HepG2 (cell line): ENCODE measurements around the gene CHID1. TPM values are rescaled to one million over a fixed set of nuclear protein-coding genes. Genes with fewer than 3 reads are reported as not detected.
A peak's percentile ranks its signal among the peaks of the same experiment; 100 is the strongest.

ENCODE experiments used
- ARHGAP35 ChIP-seq: sonication (generic); formaldehyde crosslinking; IDR thresholded peaks from 2 replicates; pipeline ENCODE4 v1.9.0; 2022; ENCODE audit warnings: mild to moderate bottlenecking, inconsistent platforms, moderate library complexity, missing genetic modification reagents, borderline replicate concordance
- ARID2 ChIP-seq: sonication (generic); formaldehyde crosslinking; IDR thresholded peaks from 2 replicates; pipeline ENCODE4 v1.8.1; 2022; ENCODE audit warnings: mild to moderate bottlenecking, missing genetic modification reagents, borderline replicate concordance
- ATF1 ChIP-seq: IDR thresholded peaks from 2 replicates; pipeline ENCODE4 v1.6.1; 2016; ENCODE audit warnings: mild to moderate bottlenecking, control low read depth
- GATAD1 ChIP-seq: IDR thresholded peaks from 2 replicates; pipeline ENCODE4 v1.6.1; 2016; ENCODE audit warnings: missing genetic modification reagents, missing compliant biosample characterization
- HMGA1 ChIP-seq: sonication (generic); formaldehyde crosslinking; conservative IDR thresholded peaks from 2 replicates; pipeline ENCODE4 v1.4.0; 2020; ENCODE audit warnings: missing genetic modification reagents
- ISX ChIP-seq: sonication (generic); formaldehyde crosslinking; conservative IDR thresholded peaks from 2 replicates; pipeline ENCODE4 v1.5.0; 2020; ENCODE audit warnings: missing genetic modification reagents
- MEIS1 ChIP-seq: sonication (generic); formaldehyde crosslinking; IDR thresholded peaks from 2 replicates; pipeline ENCODE4 v1.9.0; 2021; ENCODE audit warnings: mild to moderate bottlenecking, missing genetic modification reagents, moderate library complexity, borderline replicate concordance
- NCOR1 ChIP-seq: fragments of 200-600 bp; sonication (generic); IDR thresholded peaks from 2 replicates; pipeline ENCODE4 v1.7.0; 2017; ENCODE audit warnings: antibody characterized with exemption, low read length, borderline replicate concordance
- NRL ChIP-seq: sonication (generic); formaldehyde crosslinking; IDR thresholded peaks from 2 replicates; pipeline ENCODE4 v1.5.0; 2020; ENCODE audit warnings: missing genetic modification reagents, mild to moderate bottlenecking, moderate library complexity, borderline replicate concordance
- RAD51 ChIP-seq: fragments of 450-650 bp; IDR thresholded peaks from 2 replicates; pipeline ENCODE4 v1.6.1; 2016; ENCODE audit warnings: borderline replicate concordance
- SMAD3 ChIP-seq: sonication (generic); formaldehyde crosslinking; IDR thresholded peaks from 2 replicates; pipeline ENCODE4 v1.4.0; 2020; ENCODE audit warnings: missing genetic modification reagents
- ZFX ChIP-seq: sonication (generic); formaldehyde crosslinking; IDR thresholded peaks from 2 replicates; pipeline ENCODE4 v1.4.0; 2020; ENCODE audit warnings: mild to moderate bottlenecking, low read depth, missing genetic modification reagents, moderate library complexity
- ZNF20 ChIP-seq: sonication (generic); formaldehyde crosslinking; IDR thresholded peaks from 2 replicates; pipeline ENCODE4 v1.4.0; 2020; ENCODE audit warnings: mild to moderate bottlenecking, moderate library complexity, missing genetic modification reagents
- ZNF24 ChIP-seq: fragments of 450-650 bp; IDR thresholded peaks from 2 replicates; pipeline ENCODE4 v1.6.1; 2017; ENCODE audit warnings: antibody characterized with exemption, mild to moderate bottlenecking
- ZNF331 ChIP-seq: sonication (generic); formaldehyde crosslinking; IDR thresholded peaks from 2 replicates; pipeline ENCODE4 v1.4.0; 2020; ENCODE audit warnings: missing genetic modification reagents
- ZNF674 ChIP-seq: sonication (generic); formaldehyde crosslinking; IDR thresholded peaks from 2 replicates; pipeline ENCODE4 v1.5.0; 2020; ENCODE audit warnings: low read depth, mild to moderate bottlenecking, missing genetic modification reagents
- polyA plus RNA-seq, 8 experiments: library from polyadenylated mRNA; depleted of rRNA in 3 of 8; stranded (reverse) in 7 of 8; unstranded in 1 of 8; fragments of >200 nt; fragmentation: Illumina TruSeq in 4 of 8; extraction: Trizol in 4 of 8; gene quantifications; 2 replicates each; pipeline versions ENCODE4 v1.2.1 to v1.2.3, GENCODE V29; 2011 to 2016; ENCODE audit warnings: low read depth in 4 of 8, missing spikeins in 1 of 8, mixed read lengths in 1 of 8; ENCODE audit not compliant: insufficient read depth in 1 of 8
- total RNA-seq, 5 experiments: library from RNA; depleted of rRNA; stranded (reverse); fragments of >200 nt; fragmentation: Illumina TruSeq; extraction: Trizol; gene quantifications; 2 replicates each; pipeline ENCODE4 v1.2.3, GENCODE V29; 2016; ENCODE audit warnings: low read depth in 1 of 5
- TF ChIP-seq, protein P1 (sequence below): sonication (generic); formaldehyde crosslinking; IDR thresholded peaks from 2 replicates; pipeline ENCODE4 v1.8.0; 2022; ENCODE audit warnings: mild to moderate bottlenecking, missing genetic modification reagents
- TF ChIP-seq, protein P2 (sequence below): IDR thresholded peaks from 2 replicates; pipeline ENCODE4 v1.6.1; 2018; ENCODE audit warnings: missing genetic modification reagents
- TF ChIP-seq, protein P3 (sequence below), 2 experiments: sonication (generic) in 1 of 2; formaldehyde crosslinking in 1 of 2; IDR thresholded peaks; 2 replicates each; pipeline versions ENCODE4 v1.6.1 to v1.9.0; 2014 to 2022; ENCODE audit warnings: antibody characterized with exemption in 1 of 2, borderline replicate concordance in 1 of 2, inconsistent platforms in 1 of 2, low read depth in 1 of 2, missing genetic modification reagents in 1 of 2

The CHID1 gene
- total and polyA plus RNA-seq, 2 of the 13 experiments (the other 11 are each of a cell fraction or from before 2014, with no cell fraction given), result 65.1 to 93.6 TPM

DNA sequence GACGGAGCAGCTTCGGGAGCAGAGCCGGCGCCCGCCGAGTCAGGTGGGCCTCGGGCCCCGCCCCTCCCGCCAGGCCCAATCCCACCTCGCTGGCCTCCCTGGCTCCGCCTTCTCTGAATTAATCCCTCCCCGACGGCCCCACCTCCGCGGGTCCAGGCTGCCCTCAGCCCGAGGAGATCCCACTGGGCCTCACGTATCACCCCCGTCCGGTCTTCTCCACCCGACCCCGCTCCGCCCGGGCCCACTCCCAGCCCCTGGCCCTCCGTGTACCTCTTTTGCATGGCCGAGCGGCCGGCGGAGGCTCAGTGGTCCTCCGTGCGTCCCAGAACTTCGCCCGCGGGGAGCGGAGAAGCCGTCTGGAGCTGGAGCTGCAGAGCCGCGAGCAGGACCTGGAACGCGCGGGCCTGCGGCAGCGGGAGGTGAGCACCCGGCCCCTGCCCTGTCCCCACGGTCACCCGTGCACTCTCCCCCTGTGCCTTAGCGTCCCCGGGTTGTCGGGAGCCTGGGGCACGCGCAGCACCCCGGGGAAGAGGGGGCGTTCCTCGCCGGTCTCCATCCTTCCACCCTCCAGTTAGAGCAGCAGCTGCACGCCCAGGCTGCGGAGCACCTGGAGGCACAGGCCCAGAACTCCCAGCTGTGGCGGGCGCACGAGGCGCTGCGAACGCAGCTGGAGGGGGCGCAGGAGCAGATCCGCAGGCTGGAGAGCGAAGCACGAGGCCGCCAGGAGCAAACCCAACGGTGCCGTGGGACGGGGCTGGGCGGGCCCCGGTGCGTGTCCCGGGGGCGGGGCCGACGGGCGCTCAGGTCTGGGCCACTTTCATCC, 80.1 kb downstream of the CHID1 start (continued):
- no peak for TF ChIP-seq ZNF674 (CRISPR knock-in tag)
- TF ChIP-seq ZNF20 (CRISPR knock-in tag), result no peak
- TF ChIP-seq HMGA1, result no peak
- no peak for TF ChIP-seq ARID2
- no peak for TF ChIP-seq ZNF24
- TF ChIP-seq SMAD3 (CRISPR knock-in tag), result no peak
- TF ChIP-seq ARHGAP35, result no peak; the same call in 1 of the 2 replicates
- TF ChIP-seq, protein P1, sequence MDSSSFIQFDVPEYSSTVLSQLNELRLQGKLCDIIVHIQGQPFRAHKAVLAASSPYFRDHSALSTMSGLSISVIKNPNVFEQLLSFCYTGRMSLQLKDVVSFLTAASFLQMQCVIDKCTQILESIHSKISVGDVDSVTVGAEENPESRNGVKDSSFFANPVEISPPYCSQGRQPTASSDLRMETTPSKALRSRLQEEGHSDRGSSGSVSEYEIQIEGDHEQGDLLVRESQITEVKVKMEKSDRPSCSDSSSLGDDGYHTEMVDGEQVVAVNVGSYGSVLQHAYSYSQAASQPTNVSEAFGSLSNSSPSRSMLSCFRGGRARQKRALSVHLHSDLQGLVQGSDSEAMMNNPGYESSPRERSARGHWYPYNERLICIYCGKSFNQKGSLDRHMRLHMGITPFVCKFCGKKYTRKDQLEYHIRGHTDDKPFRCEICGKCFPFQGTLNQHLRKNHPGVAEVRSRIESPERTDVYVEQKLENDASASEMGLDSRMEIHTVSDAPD (CRISPR knock-in tag), result no peak
- TF ChIP-seq, protein P2, sequence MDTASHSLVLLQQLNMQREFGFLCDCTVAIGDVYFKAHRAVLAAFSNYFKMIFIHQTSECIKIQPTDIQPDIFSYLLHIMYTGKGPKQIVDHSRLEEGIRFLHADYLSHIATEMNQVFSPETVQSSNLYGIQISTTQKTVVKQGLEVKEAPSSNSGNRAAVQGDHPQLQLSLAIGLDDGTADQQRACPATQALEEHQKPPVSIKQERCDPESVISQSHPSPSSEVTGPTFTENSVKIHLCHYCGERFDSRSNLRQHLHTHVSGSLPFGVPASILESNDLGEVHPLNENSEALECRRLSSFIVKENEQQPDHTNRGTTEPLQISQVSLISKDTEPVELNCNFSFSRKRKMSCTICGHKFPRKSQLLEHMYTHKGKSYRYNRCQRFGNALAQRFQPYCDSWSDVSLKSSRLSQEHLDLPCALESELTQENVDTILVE (CRISPR knock-in tag), result no peak
- TF ChIP-seq NCOR1, result no peak
- TF ChIP-seq ATF1 (CRISPR knock-in tag), result no peak
- no peak for TF ChIP-seq ISX (CRISPR knock-in tag)
- no peak for TF ChIP-seq NRL (CRISPR knock-in tag)
- no peak for TF ChIP-seq RAD51
- TF ChIP-seq, protein P3, sequence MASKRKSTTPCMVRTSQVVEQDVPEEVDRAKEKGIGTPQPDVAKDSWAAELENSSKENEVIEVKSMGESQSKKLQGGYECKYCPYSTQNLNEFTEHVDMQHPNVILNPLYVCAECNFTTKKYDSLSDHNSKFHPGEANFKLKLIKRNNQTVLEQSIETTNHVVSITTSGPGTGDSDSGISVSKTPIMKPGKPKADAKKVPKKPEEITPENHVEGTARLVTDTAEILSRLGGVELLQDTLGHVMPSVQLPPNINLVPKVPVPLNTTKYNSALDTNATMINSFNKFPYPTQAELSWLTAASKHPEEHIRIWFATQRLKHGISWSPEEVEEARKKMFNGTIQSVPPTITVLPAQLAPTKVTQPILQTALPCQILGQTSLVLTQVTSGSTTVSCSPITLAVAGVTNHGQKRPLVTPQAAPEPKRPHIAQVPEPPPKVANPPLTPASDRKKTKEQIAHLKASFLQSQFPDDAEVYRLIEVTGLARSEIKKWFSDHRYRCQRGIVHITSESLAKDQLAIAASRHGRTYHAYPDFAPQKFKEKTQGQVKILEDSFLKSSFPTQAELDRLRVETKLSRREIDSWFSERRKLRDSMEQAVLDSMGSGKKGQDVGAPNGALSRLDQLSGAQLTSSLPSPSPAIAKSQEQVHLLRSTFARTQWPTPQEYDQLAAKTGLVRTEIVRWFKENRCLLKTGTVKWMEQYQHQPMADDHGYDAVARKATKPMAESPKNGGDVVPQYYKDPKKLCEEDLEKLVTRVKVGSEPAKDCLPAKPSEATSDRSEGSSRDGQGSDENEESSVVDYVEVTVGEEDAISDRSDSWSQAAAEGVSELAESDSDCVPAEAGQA (IDR thresholded peaks at IDR 0.05; ENCODE audit: low read depth), result no peak
- TF ChIP-seq, protein P3 (CRISPR knock-in tag; IDR thresholded peaks at IDR 0.05; ENCODE audit: borderline replicate concordance), result no peak
- TF ChIP-seq ZFX (CRISPR knock-in tag), result peak; percentile 77
- TF ChIP-seq MEIS1 (CRISPR knock-in tag), result 0 out of 2 replicates have a peak, but pooled peaks have one; percentile 39
- TF ChIP-seq GATAD1 (CRISPR knock-in tag), result no peak; the same call in 1 of the 2 replicates
- TF ChIP-seq ZNF331 (CRISPR knock-in tag), result no peak
